Body of pancreas (tissue), 4 donors: ENCODE results near the gene CDCA3.

Experiments used
- POLR2A ChIP-seq, 3 donors: fragments of 450-650 bp; IDR thresholded peaks; one replicate each; pipeline ENCODE4 v1.6.1; 2016; ENCODE audit warnings: antibody characterized with exemption in 3 of 3, mild to moderate bottlenecking in 2 of 3
- TF ChIP-seq, protein P1 (sequence below), 7 experiments: fragments of 450-650 bp in 4 of 7; fragments of 200-600 bp in 3 of 7; sonication (generic) in 3 of 7; IDR thresholded peaks; one replicate each; pipeline ENCODE4 v1.5.1; 2016 to 2019; ENCODE audit warnings: antibody characterized with exemption in 7 of 7

- TF ChIP-seq, protein P1, sequence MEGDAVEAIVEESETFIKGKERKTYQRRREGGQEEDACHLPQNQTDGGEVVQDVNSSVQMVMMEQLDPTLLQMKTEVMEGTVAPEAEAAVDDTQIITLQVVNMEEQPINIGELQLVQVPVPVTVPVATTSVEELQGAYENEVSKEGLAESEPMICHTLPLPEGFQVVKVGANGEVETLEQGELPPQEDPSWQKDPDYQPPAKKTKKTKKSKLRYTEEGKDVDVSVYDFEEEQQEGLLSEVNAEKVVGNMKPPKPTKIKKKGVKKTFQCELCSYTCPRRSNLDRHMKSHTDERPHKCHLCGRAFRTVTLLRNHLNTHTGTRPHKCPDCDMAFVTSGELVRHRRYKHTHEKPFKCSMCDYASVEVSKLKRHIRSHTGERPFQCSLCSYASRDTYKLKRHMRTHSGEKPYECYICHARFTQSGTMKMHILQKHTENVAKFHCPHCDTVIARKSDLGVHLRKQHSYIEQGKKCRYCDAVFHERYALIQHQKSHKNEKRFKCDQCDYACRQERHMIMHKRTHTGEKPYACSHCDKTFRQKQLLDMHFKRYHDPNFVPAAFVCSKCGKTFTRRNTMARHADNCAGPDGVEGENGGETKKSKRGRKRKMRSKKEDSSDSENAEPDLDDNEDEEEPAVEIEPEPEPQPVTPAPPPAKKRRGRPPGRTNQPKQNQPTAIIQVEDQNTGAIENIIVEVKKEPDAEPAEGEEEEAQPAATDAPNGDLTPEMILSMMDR (IDR thresholded peaks at IDR 0.05): no peak
- no peak for TF ChIP-seq POLR2A (IDR thresholded peaks at IDR 0.05)
Measured at GRCh38 chr12:6833189-6833890, 17.7 kb downstream of the CDCA3 start.
